Amygdala (tissue), 56 donors: ENCODE results near the gene HEATR3.
A peak's percentile ranks its signal among the peaks of the same experiment; 100 is the strongest.

Source experiments
- DNase-seq, 56 donors: peaks; one replicate each; lab custom pipeline; 2025; lab: John Stamatoyannopoulos, UW

The HEATR3 gene

DNA sequence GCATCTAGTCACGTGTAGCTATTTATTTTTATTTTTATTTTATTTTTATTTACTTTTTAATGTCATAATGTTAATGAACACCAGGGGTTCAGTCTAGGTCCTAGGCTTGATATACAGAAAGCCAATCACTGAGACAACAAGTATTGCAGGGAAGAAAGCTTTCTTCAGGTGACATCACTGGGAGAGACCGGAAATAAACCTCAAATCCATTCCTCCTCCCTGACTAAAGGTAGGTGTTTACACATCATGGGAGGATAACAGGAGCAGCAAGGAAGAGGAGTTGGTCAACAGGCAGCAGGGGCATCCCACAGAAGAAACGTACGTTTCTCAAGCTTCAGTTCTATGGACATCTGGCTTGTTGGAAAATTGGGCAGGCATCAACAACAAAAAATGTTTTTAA, 9.5 kb upstream of the HEATR3 start:
- no peak for DNase-seq

DNA sequence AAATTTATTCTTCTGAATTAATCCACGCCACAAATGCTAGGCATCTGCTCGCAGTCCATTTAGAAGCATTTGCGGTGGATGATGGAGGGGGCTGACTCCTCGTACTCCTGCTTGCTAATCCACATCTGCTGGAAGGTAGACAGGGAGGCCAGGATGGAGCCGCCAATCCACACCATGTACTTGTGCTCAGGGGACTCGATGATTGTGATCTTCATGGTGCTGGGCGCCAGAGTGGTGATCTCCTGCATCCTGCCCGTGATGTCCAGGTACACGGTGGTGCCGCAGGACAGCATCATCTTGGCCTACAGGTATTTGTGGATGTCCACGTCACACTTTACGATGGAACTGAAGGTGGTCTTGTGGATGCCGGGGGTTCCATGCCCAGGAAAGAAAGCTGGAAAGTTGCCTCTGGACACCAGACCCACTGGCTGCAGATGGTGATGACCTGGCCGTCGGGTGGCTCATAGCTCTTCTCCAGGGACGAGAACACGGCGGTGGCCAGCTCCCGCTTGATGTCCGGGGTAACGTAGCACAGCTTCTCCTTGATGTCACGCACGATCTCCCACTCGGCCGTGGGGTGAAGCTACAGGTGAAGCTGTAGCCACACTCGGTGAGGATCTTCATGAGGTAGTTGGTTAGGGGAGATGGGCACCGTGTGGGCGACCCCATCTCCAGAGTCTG, 7.5 kb upstream of the HEATR3 start:
- no peak for DNase-seq

DNA sequence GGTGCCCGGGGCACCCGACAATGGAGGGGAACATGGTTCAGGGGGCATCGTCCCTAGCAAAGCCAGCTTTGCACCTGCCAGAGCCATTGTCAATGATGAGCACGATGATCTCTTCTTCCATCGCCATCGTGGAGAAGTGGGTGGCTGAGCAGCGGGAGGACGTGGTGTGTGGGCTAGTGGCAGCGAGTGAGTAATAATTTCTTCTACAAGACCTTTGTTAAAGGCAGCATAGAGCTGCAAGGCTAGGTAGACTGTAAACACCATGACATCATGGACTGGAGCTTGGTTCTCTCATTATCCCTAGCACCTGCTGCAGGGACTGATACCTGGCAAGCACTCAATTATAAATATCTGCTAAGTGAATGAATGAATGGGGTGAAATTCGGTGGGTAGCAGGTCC, 6.7 kb upstream of the HEATR3 start:
- peak in 1 of 56 donors; percentile 5 for DNase-seq

DNA sequence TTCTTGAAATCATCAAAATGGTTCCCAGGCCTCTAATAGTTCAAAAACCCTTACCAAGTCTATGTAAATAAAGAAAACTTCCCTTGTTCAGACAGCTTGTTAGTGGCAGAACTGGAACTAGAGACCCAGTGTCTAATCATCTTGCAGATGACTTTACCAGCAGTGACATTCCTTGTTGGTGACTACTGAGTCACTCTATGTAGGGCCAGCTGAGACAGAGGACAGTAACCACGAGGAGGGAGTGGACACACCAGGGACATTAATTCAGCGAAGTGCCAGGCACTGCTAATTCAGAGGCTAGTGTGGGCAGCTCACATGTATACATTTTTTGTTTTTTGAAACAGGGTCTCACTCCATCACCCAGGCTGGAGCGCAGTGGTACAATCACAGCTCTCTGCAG, 6.1 kb upstream of the HEATR3 start:
- DNase-seq, result no peak

DNA sequence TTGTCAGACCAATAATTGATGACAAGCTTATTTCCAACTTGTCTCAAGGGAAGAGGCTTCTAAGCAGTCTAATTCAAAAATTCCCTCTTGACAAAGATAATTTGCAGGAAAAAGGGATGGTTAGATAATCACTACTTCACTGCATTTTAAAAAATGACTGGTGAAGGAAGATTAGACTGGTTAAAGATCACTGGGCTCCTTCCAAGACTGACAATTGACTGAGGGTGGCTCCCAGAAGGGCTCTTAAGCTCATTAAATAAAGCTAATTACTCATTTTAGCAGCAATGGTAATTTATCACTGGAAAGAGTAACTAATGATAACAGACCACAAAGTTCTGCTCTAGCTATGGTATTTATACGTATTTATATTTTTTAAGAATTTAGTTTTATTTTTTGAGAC, 4.4 kb upstream of the HEATR3 start:
- DNase-seq, result no peak

DNA sequence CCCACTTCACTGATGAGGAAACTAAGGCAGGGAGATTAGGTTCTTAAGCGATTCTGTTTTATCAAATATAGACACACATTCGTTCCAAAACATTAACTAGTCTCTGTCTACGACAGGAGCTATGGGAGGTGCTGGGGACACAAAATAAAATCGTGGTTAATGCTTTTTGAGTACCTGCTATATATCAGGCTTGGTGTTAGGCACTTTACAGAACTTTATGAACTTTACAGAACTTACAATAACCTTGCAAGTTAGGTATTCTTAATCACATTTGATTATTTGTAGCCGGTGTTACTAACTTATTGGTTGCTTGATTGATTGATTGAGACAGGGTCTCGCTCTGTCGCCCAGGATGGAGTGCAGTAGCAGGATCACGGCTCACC, 538 bp upstream of the HEATR3 start:
- no peak for DNase-seq

DNA sequence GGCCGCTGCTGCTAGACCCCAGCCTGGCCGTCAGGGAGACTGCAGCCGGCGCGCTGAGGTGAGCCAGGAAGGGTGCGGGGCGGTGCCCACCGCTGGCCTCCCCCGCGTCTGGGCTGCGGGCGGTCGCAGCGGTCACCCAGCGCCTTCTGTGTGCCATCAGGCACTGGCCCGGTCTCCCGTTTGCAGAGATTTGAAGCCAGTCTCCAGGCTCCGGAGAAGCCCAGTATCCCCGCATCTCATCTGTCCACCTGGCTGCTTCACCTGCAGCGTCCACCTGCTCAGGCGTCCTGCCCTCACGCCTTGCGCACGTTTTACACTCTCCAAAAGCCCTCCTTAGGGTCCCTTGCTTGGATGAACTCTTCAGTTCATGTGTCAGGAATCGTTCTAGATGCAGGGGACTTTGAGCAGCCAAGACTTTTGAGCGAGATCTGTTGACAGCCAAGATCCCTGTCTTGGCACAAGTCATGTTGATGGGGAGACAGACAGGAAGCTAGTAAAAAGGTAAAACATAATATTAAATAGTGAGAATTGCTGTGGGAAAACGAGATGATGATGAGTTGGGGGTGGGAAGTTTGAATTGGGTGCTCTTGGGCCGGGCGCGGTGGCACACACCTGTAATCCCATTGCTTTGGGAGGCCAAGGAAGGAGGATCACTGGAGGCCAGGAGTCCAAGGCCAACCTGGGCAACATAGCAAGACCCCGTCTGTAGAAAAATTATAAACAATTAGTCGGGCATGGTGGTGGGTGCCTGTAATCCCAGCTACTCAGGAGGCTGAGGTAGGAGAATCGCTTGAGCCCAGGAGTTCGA, 916 bp downstream of the HEATR3 start:
- DNase-seq, result peak in 2 of 56 donors; percentile 47 to 52

DNA sequence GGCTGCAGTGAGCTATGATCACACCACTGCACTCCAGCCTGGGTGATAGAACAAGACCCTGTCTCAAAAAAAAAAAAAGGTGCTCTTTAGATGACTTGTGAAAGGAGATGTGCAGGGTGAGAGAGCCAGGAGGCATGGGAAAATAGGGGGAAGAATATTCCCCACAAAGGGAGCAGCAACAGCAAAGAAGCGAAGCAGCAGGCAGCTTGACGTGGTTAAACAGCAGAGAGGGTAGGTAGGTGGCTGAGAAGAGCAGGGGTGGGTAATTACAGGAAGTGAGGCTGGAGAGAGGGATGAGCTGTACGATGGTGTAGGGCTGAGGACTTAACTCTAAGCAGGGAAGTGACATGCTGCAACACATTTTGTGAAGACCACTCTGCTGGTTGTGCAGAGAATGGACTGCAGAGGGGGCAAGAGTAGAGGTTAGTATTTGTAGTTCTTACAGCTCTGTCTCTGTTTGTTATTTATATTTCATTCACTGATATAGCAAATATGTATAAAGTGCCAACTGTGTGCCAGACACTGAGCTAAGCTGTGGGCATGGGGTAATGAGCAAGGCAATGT, 1.6 kb downstream of the HEATR3 start:
- peak in 6 of 56 donors; percentile 7 to 33 (median 10) for DNase-seq

DNA sequence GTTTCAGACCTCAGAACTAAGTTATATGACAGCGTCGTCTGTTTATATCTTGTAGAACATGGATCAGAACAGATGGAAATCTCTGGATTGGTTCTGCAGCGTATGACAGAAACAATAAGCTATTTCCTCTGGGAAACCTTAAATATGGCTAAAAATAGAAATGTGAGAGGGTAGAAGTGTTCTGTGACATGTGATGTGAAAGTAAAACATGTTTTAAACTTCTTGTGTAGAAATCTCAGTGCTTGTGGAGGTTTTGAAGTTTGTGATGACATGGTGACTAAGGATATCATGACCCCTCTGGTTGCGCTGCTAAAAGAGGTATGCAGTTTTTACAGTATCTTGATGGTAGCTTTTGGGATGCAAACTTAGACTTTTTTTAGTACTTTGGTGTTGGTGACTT, 2.8 kb downstream of the HEATR3 start:
- DNase-seq, result no peak

DNA sequence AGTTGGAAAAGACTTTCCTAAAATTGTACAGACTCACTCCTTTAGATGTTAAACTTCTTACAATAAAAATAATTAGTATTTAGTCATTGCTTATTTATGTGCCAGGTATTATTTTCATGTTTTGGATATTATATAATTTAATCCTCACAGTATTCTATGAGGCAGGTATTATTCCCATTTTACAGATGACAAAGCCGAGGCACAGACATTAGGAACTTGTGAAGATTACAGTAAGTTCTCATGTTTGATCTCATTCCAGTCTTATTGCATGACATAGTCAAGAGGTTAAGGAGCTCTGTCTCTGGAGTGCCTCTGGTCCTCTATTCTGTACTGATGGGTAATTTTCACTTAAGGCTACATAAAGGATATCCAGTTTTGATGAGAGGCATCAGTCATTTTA, 3.3 kb downstream of the HEATR3 start:
- DNase-seq, result no peak

DNA sequence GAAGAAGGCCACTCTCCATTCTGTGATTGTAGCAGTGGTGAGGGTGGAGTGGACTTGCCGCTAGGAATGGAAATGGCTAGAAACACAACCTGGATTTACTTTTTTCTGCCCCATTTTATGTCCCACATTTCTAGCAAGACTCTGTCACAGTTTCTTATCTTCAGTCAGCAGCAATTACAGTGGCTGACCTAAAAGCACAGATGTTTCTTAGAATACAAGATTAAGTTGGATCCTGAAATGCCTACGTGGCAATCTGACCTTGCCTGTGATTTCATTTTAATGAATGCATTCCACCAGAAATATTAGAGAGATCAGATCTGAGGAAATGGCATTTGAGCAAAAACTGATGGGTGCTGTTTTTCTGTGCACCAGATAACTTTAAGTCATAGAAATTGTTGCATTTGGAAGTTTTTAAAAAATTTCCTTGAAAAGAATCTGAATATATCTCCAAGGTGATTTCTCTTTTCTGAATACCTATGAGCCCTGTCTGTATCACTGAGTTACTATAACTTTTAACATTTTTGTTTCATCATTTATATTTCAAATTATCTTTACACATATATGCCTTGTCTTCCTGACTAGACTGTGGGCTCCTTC, 5.4 kb downstream of the HEATR3 start:
- no peak for DNase-seq

DNA sequence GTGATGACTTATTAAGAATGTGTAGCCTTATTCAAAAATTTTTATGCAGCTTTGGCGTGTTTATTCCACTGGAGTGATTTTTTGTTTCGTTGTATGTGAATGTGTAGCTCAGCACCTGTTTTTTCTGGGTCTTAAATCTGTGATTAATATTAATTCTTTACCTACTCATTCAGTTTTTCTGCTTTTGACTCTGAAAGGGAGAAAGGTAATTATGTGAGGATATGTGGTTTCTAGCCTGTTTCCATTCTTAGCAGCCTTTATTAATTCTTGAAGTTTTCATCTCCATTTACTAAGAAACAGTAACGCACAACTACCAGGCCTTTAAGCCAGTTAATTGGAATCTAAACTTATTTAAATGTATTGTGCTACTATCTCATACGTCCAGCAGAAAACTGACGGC, 7.0 kb downstream of the HEATR3 start:
- DNase-seq, result no peak

DNA sequence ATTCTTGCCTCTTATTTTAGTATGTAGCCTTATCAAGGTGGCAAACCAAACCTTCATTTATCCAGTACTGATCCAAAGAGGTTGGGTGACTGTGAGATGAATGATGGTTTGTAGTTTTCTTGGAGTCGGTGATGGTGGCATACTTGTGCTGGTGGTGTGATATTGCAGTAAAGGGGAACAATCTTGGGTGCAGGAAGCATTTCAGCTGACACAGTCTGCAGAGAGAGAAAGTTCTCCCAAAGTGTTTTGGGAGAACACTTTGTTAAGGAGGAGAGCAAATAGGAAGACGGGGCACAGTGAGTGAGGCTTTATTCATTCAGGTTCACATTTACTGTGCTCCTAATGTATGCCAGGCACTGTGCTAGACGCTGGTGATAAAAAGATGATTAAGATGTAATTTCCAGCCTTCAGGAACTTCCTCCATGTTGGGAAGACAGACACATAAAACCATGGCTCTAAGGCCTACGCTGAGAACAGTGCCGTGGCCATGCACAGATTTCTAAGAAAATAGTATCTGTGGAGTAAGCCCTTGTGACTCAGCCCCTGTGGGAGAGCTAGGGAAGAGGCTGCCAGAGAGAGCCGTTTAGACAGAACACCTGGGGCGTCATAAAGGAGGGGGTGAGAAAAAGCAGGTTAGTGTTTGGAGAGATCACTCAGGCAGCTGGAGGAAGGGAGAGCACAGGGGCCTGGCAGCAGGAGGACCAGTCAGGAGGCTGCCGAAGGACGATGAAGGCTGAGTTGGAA, 13.8 kb downstream of the HEATR3 start:
- DNase-seq, result no peak

DNA sequence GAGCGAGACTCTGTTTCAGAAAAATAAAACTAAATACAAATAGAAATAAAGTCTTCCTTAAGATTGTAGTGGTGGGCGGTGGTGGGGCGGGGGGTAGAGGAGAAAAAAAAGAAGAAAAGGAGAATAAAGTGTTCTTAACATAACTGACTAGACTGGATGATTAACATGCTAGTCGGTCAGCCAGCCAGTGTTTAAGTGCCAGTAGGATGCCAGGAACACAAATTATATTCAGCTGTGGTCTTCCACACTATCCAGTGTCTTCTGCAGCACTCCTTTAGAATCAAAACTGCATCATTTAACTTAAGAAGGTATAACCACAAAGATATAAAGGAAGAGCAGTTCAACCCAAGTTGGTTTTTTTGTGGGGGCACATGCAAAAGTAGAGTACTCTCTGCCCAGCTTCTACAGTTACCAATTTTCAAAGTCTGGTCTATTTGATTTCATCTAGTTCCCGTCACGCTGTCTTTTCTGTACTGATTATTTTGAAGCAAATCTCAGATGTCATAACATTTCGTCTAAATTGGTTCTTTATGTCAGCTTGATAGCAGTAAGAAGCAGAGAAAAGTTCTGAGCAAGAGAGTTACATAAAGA, 15.8 kb downstream of the HEATR3 start:
- DNase-seq, result no peak

DNA sequence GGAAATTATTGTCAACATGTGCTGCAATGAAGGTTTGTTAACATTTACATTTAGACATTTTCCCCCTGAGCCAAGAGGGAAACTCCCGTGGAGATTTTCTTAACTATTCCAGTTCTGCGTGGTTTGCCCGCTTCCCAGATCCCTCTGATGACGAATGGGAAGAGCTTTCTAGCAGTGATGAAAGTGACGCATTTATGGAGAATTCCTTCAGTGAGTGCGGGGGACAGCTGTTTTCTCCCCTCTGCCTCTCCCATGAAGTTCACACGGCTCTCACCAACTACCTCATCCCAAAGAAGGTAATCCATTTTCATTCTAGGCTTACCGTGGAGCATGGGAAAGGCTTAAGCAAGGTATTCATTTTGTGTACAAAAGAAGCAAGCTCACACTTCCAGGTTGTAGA, 18.2 kb downstream of the HEATR3 start:
- DNase-seq, result no peak

DNA sequence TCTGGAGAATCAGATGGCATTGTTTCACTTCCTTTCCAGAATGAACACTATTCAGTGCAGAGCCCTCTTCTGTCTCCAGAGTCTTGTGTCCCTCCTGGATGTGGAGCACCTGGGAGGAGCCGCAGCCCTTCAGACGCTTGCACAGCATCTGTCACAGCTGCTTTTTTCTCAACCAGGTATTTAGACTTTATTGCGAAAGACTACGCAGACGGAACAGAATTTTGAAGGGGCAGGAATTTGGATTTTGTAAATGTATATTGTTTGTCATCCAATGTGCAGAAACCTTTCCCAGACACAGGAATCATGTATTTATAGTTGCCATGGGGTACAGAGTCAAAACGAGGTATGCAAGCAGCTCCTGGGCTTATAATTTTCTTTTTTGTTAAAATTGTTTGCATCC, 20.4 kb downstream of the HEATR3 start:
- DNase-seq, result no peak

DNA sequence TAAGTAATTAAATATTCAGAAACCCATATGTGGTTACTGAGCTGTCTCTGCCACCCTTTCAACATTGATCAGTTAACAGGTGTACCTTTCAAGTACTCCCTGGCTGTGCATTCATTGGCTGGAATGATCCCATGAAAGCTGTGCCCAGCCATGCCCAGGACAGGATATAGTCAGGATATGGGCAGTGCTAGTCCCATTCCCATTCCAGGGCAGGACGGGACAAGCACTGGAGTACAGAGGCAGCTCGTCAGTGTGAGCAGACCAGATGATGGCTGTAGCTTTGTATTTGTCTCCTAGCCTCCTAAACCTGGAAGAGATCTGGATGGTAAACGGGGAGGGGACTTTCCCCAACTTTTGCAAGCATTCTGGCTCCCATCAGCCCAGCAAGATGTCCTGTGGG, 22.5 kb downstream of the HEATR3 start:
- DNase-seq, result no peak

DNA sequence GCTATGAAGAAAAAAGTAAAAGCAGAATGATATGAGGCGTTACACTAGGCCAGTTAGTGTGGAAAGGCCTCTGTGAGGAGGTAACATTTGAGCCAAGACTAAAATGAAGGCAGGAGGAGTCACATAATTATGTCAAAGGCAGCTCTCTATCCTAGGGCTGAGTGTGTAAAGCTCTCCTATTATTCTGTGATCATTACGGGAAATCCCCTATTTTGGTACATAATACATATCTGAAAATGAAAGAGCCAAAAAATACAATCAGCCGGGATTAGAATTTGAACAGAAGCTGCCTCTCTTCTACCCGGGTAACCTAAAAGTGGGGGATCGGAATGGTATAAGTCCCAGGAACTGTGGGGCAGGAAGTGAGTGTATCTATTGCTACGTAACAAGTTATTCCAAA, 27.1 kb downstream of the HEATR3 start:
- no peak for DNase-seq

DNA sequence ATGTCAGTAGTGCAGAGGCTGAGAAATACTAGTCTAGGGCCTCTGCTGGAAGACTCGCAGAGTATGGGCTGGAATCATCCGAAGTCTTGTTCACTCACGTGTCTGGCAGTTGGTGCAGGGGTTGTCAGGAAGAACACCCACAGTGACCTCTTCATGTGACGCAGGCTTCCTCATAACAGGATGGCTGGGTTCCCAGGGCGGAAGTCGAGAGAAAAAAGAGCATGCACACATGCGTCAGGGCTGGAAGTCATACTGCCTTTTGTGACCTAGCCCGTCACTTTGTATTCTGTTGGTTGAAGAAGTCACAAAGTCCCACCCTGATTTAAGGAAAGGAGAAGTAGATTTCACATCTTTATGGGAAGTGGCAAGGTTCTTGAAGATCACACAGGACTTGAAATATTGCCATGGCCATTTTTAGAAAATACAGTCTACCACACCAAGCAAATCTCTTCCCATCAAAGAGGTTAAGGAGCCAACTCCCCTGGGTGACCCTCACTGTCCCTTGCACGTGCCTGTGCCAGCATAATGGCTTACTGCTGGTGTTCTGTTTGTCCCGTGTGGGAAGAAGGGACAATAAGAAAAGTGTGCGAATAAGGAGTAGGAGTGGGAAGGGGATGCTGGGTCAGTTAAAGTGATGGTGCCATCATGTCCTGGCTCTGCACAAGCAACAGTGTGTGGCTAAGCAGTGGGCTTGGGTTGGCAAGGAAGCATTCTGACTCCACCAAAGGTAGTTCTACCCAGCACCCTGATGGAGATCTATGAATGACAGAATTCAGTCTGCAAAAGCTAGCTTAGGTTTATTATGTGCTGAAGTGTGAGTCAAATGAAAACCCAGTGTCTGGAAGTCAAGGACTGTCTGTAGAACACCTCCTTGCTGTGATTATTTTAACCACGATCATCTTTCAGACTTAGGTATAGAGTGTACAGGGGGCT, 28.1 kb downstream of the HEATR3 start:
- DNase-seq, result peak in 27 of 56 donors; percentile 3 to 58 (median 21)
